Body of pancreas (tissue), 4 donors: ENCODE results near the gene NBPF14.
"Not testable (repeated sequence)": the region's sequence is repeated elsewhere in the genome, so short reads cannot be mapped to it uniquely, and the experiment has no call there.

Experiments used
- POLR2A ChIP-seq, 3 donors: fragments of 450-650 bp; IDR thresholded peaks; one replicate each; pipeline ENCODE4 v1.6.1; 2016; ENCODE audit warnings: antibody characterized with exemption in 3 of 3, mild to moderate bottlenecking in 2 of 3
- TF ChIP-seq, protein P1 (sequence below), 7 experiments: fragments of 450-650 bp in 4 of 7; fragments of 200-600 bp in 3 of 7; sonication (generic) in 3 of 7; IDR thresholded peaks; one replicate each; pipeline ENCODE4 v1.5.1; 2016 to 2019; ENCODE audit warnings: antibody characterized with exemption in 7 of 7

DNA sequence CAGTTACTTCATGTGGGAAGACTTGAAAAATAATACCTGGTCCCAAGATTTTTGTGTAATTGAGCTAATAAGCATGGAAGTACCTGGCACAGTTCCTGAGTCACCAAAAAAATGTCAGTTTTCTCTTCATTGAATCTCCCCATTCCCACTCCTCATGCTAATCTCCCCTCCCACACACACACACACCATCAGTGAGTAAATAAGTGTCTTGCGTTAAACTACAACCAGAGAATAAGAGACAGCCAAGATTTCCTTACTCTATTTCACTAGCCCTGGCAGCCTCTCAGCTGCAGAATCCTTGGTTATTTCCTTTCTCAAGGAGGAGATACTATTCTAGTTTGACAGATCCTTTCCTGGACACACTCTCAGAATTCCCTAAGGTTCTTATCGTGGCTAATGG is 9.5 kb upstream of the NBPF14 start:
- TF ChIP-seq, protein P1, sequence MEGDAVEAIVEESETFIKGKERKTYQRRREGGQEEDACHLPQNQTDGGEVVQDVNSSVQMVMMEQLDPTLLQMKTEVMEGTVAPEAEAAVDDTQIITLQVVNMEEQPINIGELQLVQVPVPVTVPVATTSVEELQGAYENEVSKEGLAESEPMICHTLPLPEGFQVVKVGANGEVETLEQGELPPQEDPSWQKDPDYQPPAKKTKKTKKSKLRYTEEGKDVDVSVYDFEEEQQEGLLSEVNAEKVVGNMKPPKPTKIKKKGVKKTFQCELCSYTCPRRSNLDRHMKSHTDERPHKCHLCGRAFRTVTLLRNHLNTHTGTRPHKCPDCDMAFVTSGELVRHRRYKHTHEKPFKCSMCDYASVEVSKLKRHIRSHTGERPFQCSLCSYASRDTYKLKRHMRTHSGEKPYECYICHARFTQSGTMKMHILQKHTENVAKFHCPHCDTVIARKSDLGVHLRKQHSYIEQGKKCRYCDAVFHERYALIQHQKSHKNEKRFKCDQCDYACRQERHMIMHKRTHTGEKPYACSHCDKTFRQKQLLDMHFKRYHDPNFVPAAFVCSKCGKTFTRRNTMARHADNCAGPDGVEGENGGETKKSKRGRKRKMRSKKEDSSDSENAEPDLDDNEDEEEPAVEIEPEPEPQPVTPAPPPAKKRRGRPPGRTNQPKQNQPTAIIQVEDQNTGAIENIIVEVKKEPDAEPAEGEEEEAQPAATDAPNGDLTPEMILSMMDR (IDR thresholded peaks at IDR 0.05) = not testable (repeated sequence)
- not testable (repeated sequence) for TF ChIP-seq POLR2A (IDR thresholded peaks at IDR 0.05)
